Left renal pelvis (tissue), 4 donors: Measurements from ENCODE around the gene SLC39A11. TPM values are rescaled to one million over a fixed set of nuclear protein-coding genes. Genes with fewer than 3 reads are reported as not detected.
A peak's percentile ranks its signal among the peaks of the same experiment; 100 is the strongest.

ENCODE experiments used
- DNase-seq, 4 donors: peaks; one replicate each; pipeline ENCODE4 v3.0.0-alpha.2; 2013; ENCODE audit warnings: low read depth in 4 of 4, low spot score in 3 of 4
- polyA plus RNA-seq, 4 donors: library from polyadenylated mRNA; unstranded; fragments of 120-200 nt; gene quantifications; one replicate each; pipeline ENCODE4 v1.2.1, GENCODE V29; 2013; ENCODE audit not compliant: insufficient read length in 4 of 4

Gene SLC39A11
- polyA plus RNA-seq, 4 donors = 11.7 to 28.4 (median 24.5) TPM

GRCh38 chr17:72984145-72984925 is 108.2 kb downstream of the SLC39A11 start:
- no peak for DNase-seq

- DNase-seq = no peak
These were observed 109.8 kb downstream of the SLC39A11 start for GRCh38 chr17:72982680-72983079.

GRCh38 chr17:72978593-72979218 is 113.8 kb downstream of the SLC39A11 start:
- DNase-seq = no peak

- DNase-seq = no peak
These were observed 114.6 kb downstream of the SLC39A11 start for GRCh38 chr17:72977771-72978417.

- peak in 2 of 4 donors; percentile 14 to 40 for DNase-seq
These were observed 115.3 kb downstream of the SLC39A11 start for GRCh38 chr17:72976971-72977770.

- no peak for DNase-seq
These were observed 117.0 kb downstream of the SLC39A11 start for GRCh38 chr17:72975509-72975908.

GRCh38 chr17:72974605-72975232 is 117.8 kb downstream of the SLC39A11 start:
- no peak for DNase-seq

GRCh38 chr17:72972263-72972951 is 120.1 kb downstream of the SLC39A11 start:
- no peak for DNase-seq

- DNase-seq = no peak
These were observed 121.1 kb downstream of the SLC39A11 start for GRCh38 chr17:72971226-72971880.

GRCh38 chr17:72970797-72971196 is 121.7 kb downstream of the SLC39A11 start:
- no peak for DNase-seq

- no peak for DNase-seq
These were observed 122.2 kb downstream of the SLC39A11 start for GRCh38 chr17:72970246-72970645.

GRCh38 chr17:72969293-72969906 is 123.1 kb downstream of the SLC39A11 start:
- no peak for DNase-seq

- no peak for DNase-seq
These were observed 123.7 kb downstream of the SLC39A11 start for GRCh38 chr17:72968798-72969197.

- no peak for DNase-seq
These were observed 124.4 kb downstream of the SLC39A11 start for GRCh38 chr17:72967977-72968585.

GRCh38 chr17:72967277-72967970 is 125.1 kb downstream of the SLC39A11 start:
- DNase-seq = no peak

- no peak for DNase-seq
These were observed 130.4 kb downstream of the SLC39A11 start for GRCh38 chr17:72962106-72962505.

GRCh38 chr17:72955391-72956140 is 136.9 kb downstream of the SLC39A11 start:
- DNase-seq = no peak
